HCT116 (cell line): ENCODE data around the gene ATXN2. TPM values are rescaled to one million over a fixed set of nuclear protein-coding genes. Genes with fewer than 3 reads are reported as not detected.

ENCODE experiments used
- ATAC-seq: fragments of 200-7000 bp; cut with Tn5 transposase; 2 replicates; pipeline ENCODE4 v1.9.1; 2020; ENCODE audit warnings: mild to moderate bottlenecking, moderate library complexity
- BruUV-seq: library from RNA; stranded (reverse); fragments of 400-500 nt; replicated peaks from 2 replicates; lab custom pipeline; 2021; lab: Mats Ljungman, UMichigan
- CTCF ChIA-PET: fragments of 300-600 bp; sonication (Branson Sonifier 250); formaldehyde crosslinking; loops from one replicate; lab custom pipeline; 2021; ENCODE audit warnings: antibody characterized with exemption; lab: Charles Lee
- POLR2A ChIA-PET: fragments of 300-600, 350-600 bp; sonication (Branson Sonifier 250); formaldehyde crosslinking; loops from one replicate; lab custom pipeline; 2021; ENCODE audit warnings: antibody characterized with exemption; lab: Charles Lee
- RAD21 ChIA-PET, 2 experiments: fragments of 300-600 bp; sonication (Branson Sonifier 250); formaldehyde crosslinking; loops; one replicate each; lab custom pipeline; 2023; ENCODE audit warnings: low total read pairs in 2 of 2; ENCODE audit not compliant: uncharacterized antibody in 2 of 2, unreplicated experiment in 2 of 2, low non-redundant PET in 1 of 2; lab: Charles Lee
- DNase-seq: peaks from one replicate; pipeline ENCODE4 v3.0.0-alpha.2; 2010; ENCODE audit warnings: low read depth, low spot score
- H2AFZ ChIP-seq: fragments of 200-600 bp; shearing (Covaris generic), sonication (generic); 2 replicates; pipeline ENCODE4 v1.6.1; 2017; ENCODE audit warnings: low read depth, mixed run types, mixed read lengths, antibody characterized with exemption, low read length; ENCODE audit not compliant: poor library complexity, severe bottlenecking
- H3K27ac ChIP-seq: 2 replicates; pipeline ENCODE4 v1.5.1; 2012; ENCODE audit warnings: low read depth, low read length
- H3K27me3 ChIP-seq: fragments of 200-600 bp; sonication (generic); 2 replicates; pipeline ENCODE4 v1.6.1; 2016; ENCODE audit warnings: mixed run types, low read length, mixed read lengths; ENCODE audit not compliant: insufficient read depth
- H3K36me3 ChIP-seq, 2 experiments: fragments of 200-500 bp in 1 of 2; fragments of 200-600 bp in 1 of 2; sonication (Bioruptor generic) in 1 of 2; sonication (generic) in 1 of 2; 2 replicates each; pipeline versions ENCODE4 v1.5.1 to v1.6.1; 2014 to 2016; ENCODE audit warnings: low read length in 2 of 2, inconsistent platforms in 1 of 2, mixed read lengths in 1 of 2, mixed run types in 1 of 2; ENCODE audit not compliant: insufficient read depth in 2 of 2, control insufficient read depth in 1 of 2
- H3K4me1 ChIP-seq, 2 experiments: fragments of 200-600 bp in 1 of 2; sonication (generic) in 1 of 2; 2 replicates each; pipeline versions ENCODE4 v1.5.1 to v1.6.1; 2012 to 2017; ENCODE audit warnings: low read length in 2 of 2, inconsistent platforms in 1 of 2, mild to moderate bottlenecking in 1 of 2, mixed read lengths in 1 of 2, mixed run types in 1 of 2, moderate library complexity in 1 of 2; ENCODE audit not compliant: insufficient read depth in 2 of 2, control insufficient read depth in 1 of 2
- H3K4me2 ChIP-seq: fragments of 200-600 bp; sonication (generic); 2 replicates; pipeline ENCODE4 v1.6.1; 2017; ENCODE audit warnings: mixed run types, low read length, mixed read lengths
- H3K4me3 ChIP-seq, 2 experiments: fragments of 200-600 bp in 1 of 2; sonication (generic) in 1 of 2; replicated peaks in 1 of 2; 2 replicates each; pipeline ENCODE4 v1.5.1; 2011 to 2016; ENCODE audit warnings: low read length in 2 of 2, control low read depth in 1 of 2, low read depth in 1 of 2, mild to moderate bottlenecking in 1 of 2, mixed read lengths in 1 of 2, mixed run types in 1 of 2
- H3K79me2 ChIP-seq: fragments of 200-600 bp; sonication (generic); 2 replicates; pipeline ENCODE4 v1.6.1; 2017; ENCODE audit warnings: mild to moderate bottlenecking, mixed run types, low read length, moderate library complexity, mixed read lengths; ENCODE audit not compliant: insufficient read depth
- H3K9ac ChIP-seq: fragments of 200-600 bp; sonication (generic); 2 replicates; pipeline ENCODE4 v1.6.1; 2016; ENCODE audit warnings: low read length, mixed read lengths
- H3K9me2 ChIP-seq: fragments of 200-600 bp; sonication (generic), shearing (Covaris generic); 2 replicates; pipeline ENCODE4 v1.6.1; 2017; ENCODE audit warnings: mixed run types, mild to moderate bottlenecking, moderate library complexity; ENCODE audit not compliant: insufficient read depth
- H3K9me3 ChIP-seq, 2 experiments: fragments of 200-500 bp in 1 of 2; fragments of 200-600 bp in 1 of 2; sonication (Bioruptor generic) in 1 of 2; sonication (generic) in 1 of 2; 2 replicates each; pipeline ENCODE4 v1.6.1; 2014 to 2017; ENCODE audit warnings: low read length in 2 of 2, mixed read lengths in 2 of 2, inconsistent platforms in 1 of 2, low read depth in 1 of 2, mild to moderate bottlenecking in 1 of 2, mixed run types in 1 of 2, moderate library complexity in 1 of 2; ENCODE audit not compliant: control insufficient read depth in 1 of 2, insufficient read depth in 1 of 2
- H4K20me1 ChIP-seq: fragments of 200-600 bp; sonication (generic), shearing (Covaris generic); 2 replicates; pipeline ENCODE4 v1.6.1; 2017; ENCODE audit warnings: mixed run types, mild to moderate bottlenecking, moderate library complexity; ENCODE audit not compliant: insufficient read depth
- ELF1 ChIP-seq: IDR thresholded peaks from 2 replicates; pipeline ENCODE4 v1.6.1; 2012; ENCODE audit warnings: low read depth, borderline replicate concordance
- EZH2 ChIP-seq: fragments of 200-600 bp; sonication (generic); IDR thresholded peaks from 2 replicates; pipeline ENCODE4 v1.6.1; 2017; ENCODE audit warnings: antibody characterized with exemption, mixed run types
- EZH2phosphoT487 ChIP-seq: fragments of 200-600 bp; IDR thresholded peaks from 2 replicates; pipeline ENCODE4 v1.6.1; 2018; ENCODE audit warnings: antibody characterized with exemption, borderline replicate concordance
- RAD21 ChIP-seq: IDR thresholded peaks from 2 replicates; pipeline ENCODE4 v1.6.1; 2012; ENCODE audit warnings: low read depth, mild to moderate bottlenecking
- SRF ChIP-seq: IDR thresholded peaks from 2 replicates; pipeline ENCODE4 v1.6.1; 2012; ENCODE audit warnings: low read depth
- TCF7L2 ChIP-seq: IDR thresholded peaks from 2 replicates; pipeline ENCODE4 v1.7.0; 2011; ENCODE audit warnings: borderline replicate concordance, inconsistent platforms; ENCODE audit not compliant: insufficient read depth, insufficient read length; ENCODE audit errors: extremely low read depth
- ZBTB33 ChIP-seq: IDR thresholded peaks from 2 replicates; pipeline ENCODE4 v1.6.1; 2011; ENCODE audit warnings: mild to moderate bottlenecking, low read length, moderate library complexity; ENCODE audit not compliant: insufficient replicate concordance; ENCODE audit errors: extremely low read depth
- ZNF274 ChIP-seq: fragments of 200-500 bp; sonication (Bioruptor generic); IDR thresholded peaks from 2 replicates; pipeline ENCODE4 v1.6.1; 2014; ENCODE audit warnings: mild to moderate bottlenecking, low read depth, low read length, inconsistent platforms
- intact Hi-C: fragments of 100-400 bp; cut with micrococcal nuclease; formaldehyde crosslinking; loops from 2 replicates; pipeline ENCODE4 v1.10.0; 2022
- total RNA-seq: library from RNA; stranded (reverse); gene quantifications from one replicate; pipeline ENCODE4 v1.2.1, GENCODE V29; 2021; ENCODE audit not compliant: unreplicated experiment
- TF ChIP-seq, protein P1 (sequence below), 3 experiments: fragments of 200-600 bp in 1 of 3; sonication (generic) in 1 of 3; IDR thresholded peaks in 2 of 3; conservative IDR thresholded peaks in 1 of 3; 2 replicates each; pipeline ENCODE4 v1.5.1; 2012 to 2017; ENCODE audit warnings: low read depth in 2 of 3, low read length in 2 of 3, antibody characterized with exemption in 1 of 3, borderline replicate concordance in 1 of 3, control low read depth in 1 of 3, mild to moderate bottlenecking in 1 of 3, mixed read lengths in 1 of 3, mixed run types in 1 of 3, moderate library complexity in 1 of 3; ENCODE audit not compliant: insufficient read depth in 1 of 3

Gene ATXN2
- total RNA-seq, 1 experiment from 2014 or later: 72.7 TPM

- TF ChIP-seq, protein P1, sequence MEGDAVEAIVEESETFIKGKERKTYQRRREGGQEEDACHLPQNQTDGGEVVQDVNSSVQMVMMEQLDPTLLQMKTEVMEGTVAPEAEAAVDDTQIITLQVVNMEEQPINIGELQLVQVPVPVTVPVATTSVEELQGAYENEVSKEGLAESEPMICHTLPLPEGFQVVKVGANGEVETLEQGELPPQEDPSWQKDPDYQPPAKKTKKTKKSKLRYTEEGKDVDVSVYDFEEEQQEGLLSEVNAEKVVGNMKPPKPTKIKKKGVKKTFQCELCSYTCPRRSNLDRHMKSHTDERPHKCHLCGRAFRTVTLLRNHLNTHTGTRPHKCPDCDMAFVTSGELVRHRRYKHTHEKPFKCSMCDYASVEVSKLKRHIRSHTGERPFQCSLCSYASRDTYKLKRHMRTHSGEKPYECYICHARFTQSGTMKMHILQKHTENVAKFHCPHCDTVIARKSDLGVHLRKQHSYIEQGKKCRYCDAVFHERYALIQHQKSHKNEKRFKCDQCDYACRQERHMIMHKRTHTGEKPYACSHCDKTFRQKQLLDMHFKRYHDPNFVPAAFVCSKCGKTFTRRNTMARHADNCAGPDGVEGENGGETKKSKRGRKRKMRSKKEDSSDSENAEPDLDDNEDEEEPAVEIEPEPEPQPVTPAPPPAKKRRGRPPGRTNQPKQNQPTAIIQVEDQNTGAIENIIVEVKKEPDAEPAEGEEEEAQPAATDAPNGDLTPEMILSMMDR (IDR thresholded peaks at IDR 0.05 in 2 of 3, conservative IDR thresholded peaks at IDR 0.05 in 1 of 3; ENCODE audit: borderline replicate concordance in 1 of 3, insufficient read depth in 1 of 3, low read depth in 2 of 3, low read length in 2 of 3): no peak
- TF ChIP-seq SRF (no peak), TCF7L2 (no peak), ZBTB33 (no peak), EZH2 (no peak), RAD21 (no peak)
Measured at GRCh38 chr12:111580737-111581136, 18.4 kb downstream of the ATXN2 start (continued).

- no peak overlapping the region for H2AFZ ChIP-seq
- ChIA-PET CTCF (no interaction called here), RAD21 (interaction anchor here in 1 of 2 experiments (0.7 kb wide), 1 partner anchor 870 kb away, joined by 7 read pairs; no protein-coding TSS in a partner anchor), POLR2A (no interaction called here)
- H3K27ac ChIP-seq: no peak overlapping the region
- H3K9ac ChIP-seq: no peak overlapping the region
- H3K36me3 ChIP-seq: no peaks in the 10 kb centered on the region
- H3K4me1 ChIP-seq: peaks cover 10 to 32% of the 10 kb centered on the region in 2 experiments
- H3K4me2 ChIP-seq: no peak overlapping the region
- no peaks in the 10 kb centered on the region for H3K27me3 ChIP-seq
- ATAC-seq (no peak), DNase-seq (no peak)
- TF ChIP-seq EZH2phosphoT487 (no peak), TCF7L2 (no peak), ZNF274 (no peak), ELF1 (no peak)
- 0 out of 2 replicates have a peak, but pooled peaks cover 4% of the 10 kb centered on the region for H4K20me1 ChIP-seq
- no TSS peak for BruUV-seq
- H3K9me3 ChIP-seq: no peaks in the 10 kb centered on the region
- H3K4me3 ChIP-seq: no peak overlapping the region
- no peaks in the 10 kb centered on the region for H3K9me2 ChIP-seq
- intact Hi-C loops: no loop called here
- peaks cover 90% of the 10 kb centered on the region for H3K79me2 ChIP-seq
Measured at GRCh38 chr12:111580119-111580425, 19.0 kb downstream of the ATXN2 start.
